SJSA1 (cell line): ENCODE data around the gene CFAP73. TPM values are rescaled to one million over a fixed set of nuclear protein-coding genes. Genes with fewer than 3 reads are reported as not detected.
"Not testable (repeated sequence)": the region's sequence is repeated elsewhere in the genome, so short reads cannot be mapped to it uniquely, and the experiment has no call there.

Source experiments
- DNase-seq, 2 experiments: peaks; one replicate each; pipeline ENCODE4 v3.0.0-alpha.2; 2015 to 2020; ENCODE audit warnings: low spot score in 2 of 2, low read depth in 1 of 2
- H3K27ac ChIP-seq: fragments of 250-450 bp; sonication (Bioruptor Pico); 2 replicates; pipeline ENCODE4 v1.5.1; 2020; ENCODE audit warnings: mild to moderate bottlenecking, moderate library complexity
- H3K27me3 ChIP-seq: fragments of 250-450 bp; sonication (Bioruptor Pico); replicated peaks from 2 replicates; pipeline ENCODE4 v1.5.1; 2020; ENCODE audit warnings: mild to moderate bottlenecking, moderate library complexity
- H3K36me3 ChIP-seq: fragments of 250-450 bp; sonication (Bioruptor Pico); 2 replicates; pipeline ENCODE4 v1.5.1; 2020; ENCODE audit warnings: mild to moderate bottlenecking
- H3K4me1 ChIP-seq: fragments of 250-450 bp; sonication (Bioruptor Pico); replicated peaks from 2 replicates; pipeline ENCODE4 v1.6.1; 2021; ENCODE audit warnings: mild to moderate bottlenecking
- H3K4me3 ChIP-seq: fragments of 250-450 bp; sonication (Bioruptor Pico); 2 replicates; pipeline ENCODE4 v1.5.1; 2020; ENCODE audit warnings: mild to moderate bottlenecking
- H3K9me3 ChIP-seq: fragments of 250-450 bp; sonication (Bioruptor Pico); replicated peaks from 2 replicates; pipeline ENCODE4 v1.5.1; 2020; ENCODE audit warnings: mild to moderate bottlenecking
- total RNA-seq: library from RNA; depleted of rRNA; stranded (reverse); fragments of >200 nt; shearing (Covaris generic); gene quantifications from 2 replicates; pipeline ENCODE4 v1.2.3, GENCODE V29; 2014

Gene CFAP73
- total RNA-seq, 1 experiment from 2014 or later: not detected

GRCh38 chr12:113112043-113112899 lies 37.3 kb upstream of the CFAP73 start:
- Histone ChIP-seq H3K4me3 (no peak overlapping the region), H3K27me3 (peaks cover 3% of the 10 kb centered on the region; the same call in 1 of the 2 replicates), H3K36me3 (no peaks in the 10 kb centered on the region), H3K4me1 (no peaks in the 10 kb centered on the region), H3K9me3 (no peaks in the 10 kb centered on the region), H3K27ac (no peak overlapping the region)
- DNase-seq: no peak

GRCh38 chr12:113113397-113113796 lies 36.1 kb upstream of the CFAP73 start:
- no peak overlapping the region for H3K4me3 ChIP-seq
- no peaks in the 10 kb centered on the region for H3K36me3 ChIP-seq
- H3K9me3 ChIP-seq: no peaks in the 10 kb centered on the region
- peaks cover 3% of the 10 kb centered on the region; the same call in 1 of the 2 replicates for H3K27me3 ChIP-seq
- no peak for DNase-seq
- H3K4me1 ChIP-seq: no peaks in the 10 kb centered on the region
- no peak overlapping the region for H3K27ac ChIP-seq

GRCh38 chr12:113114447-113115178 lies 34.9 kb upstream of the CFAP73 start:
- DNase-seq: no peak
- H3K9me3 ChIP-seq: no peaks in the 10 kb centered on the region
- H3K4me3 ChIP-seq: no peak overlapping the region
- H3K4me1 ChIP-seq: no peaks in the 10 kb centered on the region
- no peaks in the 10 kb centered on the region for H3K36me3 ChIP-seq
- peaks cover 3% of the 10 kb centered on the region; the same call in 1 of the 2 replicates for H3K27me3 ChIP-seq
- H3K27ac ChIP-seq: no peak overlapping the region

GRCh38 chr12:113115455-113116126 lies 33.9 kb upstream of the CFAP73 start:
- H3K4me3 ChIP-seq: no peak overlapping the region
- no peaks in the 10 kb centered on the region for H3K4me1 ChIP-seq
- H3K9me3 ChIP-seq: no peaks in the 10 kb centered on the region
- H3K27me3 ChIP-seq: peaks cover 3% of the 10 kb centered on the region; the same call in 1 of the 2 replicates
- no peak overlapping the region for H3K27ac ChIP-seq
- no peak for DNase-seq
- H3K36me3 ChIP-seq: no peaks in the 10 kb centered on the region

- Histone ChIP-seq H3K36me3 (no peaks in the 10 kb centered on the region), H3K9me3 (no peaks in the 10 kb centered on the region), H3K4me3 (no peak overlapping the region), H3K27me3 (0 out of 2 replicates have a peak, but pooled peaks cover 3% of the 10 kb centered on the region), H3K27ac (no peak overlapping the region), H3K4me1 (no peaks in the 10 kb centered on the region)
- DNase-seq: no peak
Measured at GRCh38 chr12:113116875-113117274, 32.6 kb upstream of the CFAP73 start.

GRCh38 chr12:113117684-113118083 lies 31.8 kb upstream of the CFAP73 start:
- H3K27me3 ChIP-seq, H3K4me3 ChIP-seq, H3K9me3 ChIP-seq, DNase-seq, H3K4me1 ChIP-seq, H3K36me3 ChIP-seq, H3K27ac ChIP-seq: not testable (repeated sequence)

- no peak for DNase-seq
- no peaks in the 10 kb centered on the region for H3K4me1 ChIP-seq
- H3K4me3 ChIP-seq: no peak overlapping the region
- no peak overlapping the region for H3K27ac ChIP-seq
- no peaks in the 10 kb centered on the region for H3K36me3 ChIP-seq
- no peaks in the 10 kb centered on the region for H3K9me3 ChIP-seq
- H3K27me3 ChIP-seq: 0 out of 2 replicates have a peak, but pooled peaks cover 4% of the 10 kb centered on the region
Measured at GRCh38 chr12:113118142-113118541, 31.4 kb upstream of the CFAP73 start.

GRCh38 chr12:113119980-113120669 lies 29.4 kb upstream of the CFAP73 start:
- H3K4me1 ChIP-seq: no peaks in the 10 kb centered on the region
- H3K27me3 ChIP-seq: 0 out of 2 replicates have a peak, but pooled peaks cover 5% of the 10 kb centered on the region
- no peaks in the 10 kb centered on the region for H3K9me3 ChIP-seq
- no peaks in the 10 kb centered on the region for H3K36me3 ChIP-seq
- no peak overlapping the region for H3K4me3 ChIP-seq
- no peak overlapping the region for H3K27ac ChIP-seq
- no peak for DNase-seq

- H3K27me3 ChIP-seq: 0 out of 2 replicates have a peak, but pooled peaks cover 5% of the 10 kb centered on the region
- no peak overlapping the region for H3K27ac ChIP-seq
- no peak overlapping the region for H3K4me3 ChIP-seq
- H3K36me3 ChIP-seq: no peaks in the 10 kb centered on the region
- H3K4me1 ChIP-seq: no peaks in the 10 kb centered on the region
- DNase-seq: no peak
- no peaks in the 10 kb centered on the region for H3K9me3 ChIP-seq
Measured at GRCh38 chr12:113120670-113121370, 28.7 kb upstream of the CFAP73 start.

GRCh38 chr12:113127791-113128199 lies 21.7 kb upstream of the CFAP73 start:
- no peak for DNase-seq
- H3K4me1 ChIP-seq: no peaks in the 10 kb centered on the region
- H3K27ac ChIP-seq: no peak overlapping the region
- no peaks in the 10 kb centered on the region for H3K9me3 ChIP-seq
- no peaks in the 10 kb centered on the region for H3K36me3 ChIP-seq
- H3K27me3 ChIP-seq: peaks cover 7% of the 10 kb centered on the region; the same call in 1 of the 2 replicates
- no peak overlapping the region for H3K4me3 ChIP-seq

GRCh38 chr12:113128802-113129663 lies 20.5 kb upstream of the CFAP73 start:
- Histone ChIP-seq H3K27me3 (peaks cover 2% of the 10 kb centered on the region; the same call in 1 of the 2 replicates), H3K4me1 (no peaks in the 10 kb centered on the region), H3K9me3 (no peaks in the 10 kb centered on the region), H3K27ac (no peak overlapping the region), H3K4me3 (no peak overlapping the region), H3K36me3 (no peaks in the 10 kb centered on the region)
- no peak for DNase-seq
